ENCODE data around the gene GABRB1.

The GABRB1 gene

DNA sequence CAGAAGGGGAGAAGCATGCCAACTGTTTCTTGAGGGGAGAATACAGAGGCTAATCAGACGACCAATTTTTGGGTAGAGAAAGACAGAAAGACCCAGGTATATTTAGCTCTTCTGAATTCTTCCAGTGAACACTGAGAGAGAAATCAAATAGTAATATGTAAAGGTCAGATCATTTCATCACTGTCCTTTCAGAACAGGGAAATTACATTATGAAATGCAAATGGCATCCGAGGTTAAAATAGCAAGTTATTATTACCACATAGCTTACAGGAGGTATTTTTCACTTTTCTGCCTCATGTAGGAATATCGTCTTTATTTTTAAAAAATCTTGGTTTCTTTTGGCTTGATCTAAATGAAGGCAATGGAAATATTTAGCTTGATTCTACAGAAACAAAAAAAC is 18.0 kb downstream of the GABRB1 start:
- DNase-seq (ENCODE audit: low read depth) = no peak

DNA sequence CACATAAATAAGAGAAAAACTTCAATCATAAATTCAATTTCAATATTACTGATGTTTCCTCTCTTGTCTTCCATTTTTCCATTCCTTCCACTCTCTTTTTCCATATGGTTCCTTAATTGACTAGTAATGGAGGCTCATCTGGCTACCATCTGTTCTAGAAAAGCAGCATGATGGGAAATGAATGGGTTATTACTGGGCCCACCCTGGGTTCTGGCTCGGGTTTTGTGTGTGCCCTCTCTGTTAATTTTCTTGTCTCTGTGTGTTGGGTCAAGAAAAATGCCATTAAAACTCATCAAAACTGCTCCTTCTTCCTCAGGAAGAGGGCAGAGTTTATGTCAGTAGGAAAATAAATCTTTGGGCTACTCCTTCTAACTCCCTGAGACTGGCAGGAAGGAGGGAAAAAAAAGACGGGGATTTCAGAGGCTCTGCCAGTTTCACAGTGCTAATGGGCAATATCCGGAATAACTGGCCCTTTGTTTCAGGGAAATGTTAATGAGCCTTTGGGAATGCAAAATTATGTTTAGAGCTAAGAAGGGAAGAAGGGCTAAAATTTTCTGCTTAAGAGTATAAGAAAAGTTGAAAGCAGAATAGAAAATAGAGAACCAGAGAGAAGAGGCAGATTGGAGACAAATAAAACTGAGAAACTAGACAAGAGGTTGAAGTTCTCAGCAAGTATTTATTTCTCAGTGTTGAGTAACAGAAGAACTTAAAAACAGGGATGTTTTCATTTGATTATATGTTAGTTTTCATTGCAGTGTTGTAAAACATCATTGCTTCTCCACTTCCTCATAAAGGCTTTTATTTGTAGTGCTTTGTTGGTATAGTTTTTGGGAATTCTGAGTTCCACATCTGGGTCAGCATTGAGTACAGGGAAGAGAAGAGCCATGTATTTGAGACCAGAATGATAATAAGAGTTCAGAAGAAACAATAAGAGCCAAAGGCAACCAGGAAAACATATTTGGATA is 19.7 kb downstream of the GABRB1 start:
- DNase-seq (ENCODE audit: low read depth) = no peak

GRCh38 chr4:47053485-47053884 is 22.1 kb downstream of the GABRB1 start:
- no peak for DNase-seq (ENCODE audit: low read depth)

DNA sequence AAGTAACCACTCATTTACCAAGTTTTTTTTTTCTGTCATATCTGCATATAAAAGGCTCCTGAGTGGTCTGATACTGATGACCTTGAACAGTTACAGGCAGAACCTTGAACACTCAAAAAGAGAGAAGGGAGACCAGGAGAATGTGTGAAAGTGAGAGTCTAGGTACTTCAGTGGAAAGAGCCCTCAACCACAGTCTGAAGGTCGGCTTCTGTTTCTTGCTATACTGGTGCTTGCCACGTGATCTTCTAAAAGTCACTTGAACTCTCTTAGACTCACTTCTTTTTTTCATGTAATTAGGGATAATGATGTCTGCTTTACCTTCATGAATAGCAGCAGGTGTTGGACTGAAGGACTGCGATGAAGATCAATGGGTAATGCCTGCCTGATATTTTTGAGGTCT is 22.8 kb downstream of the GABRB1 start:
- DNase-seq (ENCODE audit: low read depth) = no peak

- no peak for DNase-seq (ENCODE audit: low read depth)
These were observed 26.6 kb downstream of the GABRB1 start for GRCh38 chr4:47057991-47058390.

DNA sequence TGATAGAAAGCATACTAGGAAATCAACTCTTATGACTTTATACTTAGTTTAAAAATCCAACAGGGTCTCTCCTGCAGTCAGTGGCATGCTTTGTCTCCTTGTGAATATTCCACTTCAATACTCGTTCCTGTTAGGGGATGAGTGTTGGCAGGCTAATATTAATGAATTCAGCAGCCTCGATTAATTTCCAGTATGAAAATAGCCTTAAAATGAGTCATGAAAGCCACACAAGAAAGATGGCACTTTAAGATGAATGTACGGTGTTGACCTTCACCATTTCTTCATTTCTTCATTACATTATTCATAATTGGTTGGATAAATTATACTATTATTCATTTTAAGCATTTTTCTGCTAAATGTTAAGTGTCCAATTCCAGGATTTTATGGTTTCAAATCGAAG is 29.2 kb downstream of the GABRB1 start:
- no peak for DNase-seq (ENCODE audit: low read depth)

DNA sequence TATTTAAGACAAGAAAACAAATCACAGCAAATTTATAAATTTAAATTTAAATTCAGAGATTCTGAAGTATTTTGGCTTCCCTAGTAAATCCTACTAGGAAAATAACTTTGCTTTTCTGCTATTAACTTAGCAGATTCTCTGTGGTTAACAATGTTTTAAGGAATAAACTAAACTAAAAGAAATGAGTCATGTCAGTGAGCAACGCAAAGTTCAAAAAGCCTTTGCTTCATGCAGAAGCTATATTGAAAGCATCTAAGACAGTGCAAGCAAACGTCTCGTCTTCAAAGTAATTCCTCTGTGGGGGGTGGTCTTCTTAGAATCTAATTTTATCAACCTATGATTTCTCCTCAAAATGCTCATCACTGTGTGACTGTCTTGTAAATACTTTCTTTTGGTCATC is 30.1 kb downstream of the GABRB1 start:
- no peak for DNase-seq (ENCODE audit: low read depth)

- no peak for DNase-seq (ENCODE audit: low read depth)
These were observed 33.7 kb downstream of the GABRB1 start for GRCh38 chr4:47065051-47065481.

GRCh38 chr4:47068986-47069385 is 37.6 kb downstream of the GABRB1 start:
- no peak for DNase-seq (ENCODE audit: low read depth)

DNA sequence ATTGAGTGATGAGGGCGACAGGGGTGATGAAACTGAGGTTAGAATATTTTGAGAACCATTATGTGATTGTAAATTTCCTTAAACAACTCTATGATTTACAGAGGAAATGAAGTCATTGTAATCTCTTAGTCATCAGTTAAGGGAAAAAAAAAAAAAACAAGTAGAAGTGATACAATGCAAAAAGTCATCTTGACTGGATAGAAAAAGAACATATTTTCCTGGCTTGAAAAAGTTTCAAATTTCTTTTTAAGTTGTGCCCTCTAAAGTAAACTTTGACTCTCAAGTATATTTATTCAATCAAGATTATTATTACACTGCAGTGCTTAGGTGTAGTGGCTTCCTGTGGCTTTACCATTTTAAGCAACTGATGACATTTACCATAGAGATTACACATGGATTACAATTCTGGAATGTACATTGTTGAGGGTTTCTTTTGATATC is 40.6 kb downstream of the GABRB1 start:
- DNase-seq (ENCODE audit: low read depth) = no peak

DNA sequence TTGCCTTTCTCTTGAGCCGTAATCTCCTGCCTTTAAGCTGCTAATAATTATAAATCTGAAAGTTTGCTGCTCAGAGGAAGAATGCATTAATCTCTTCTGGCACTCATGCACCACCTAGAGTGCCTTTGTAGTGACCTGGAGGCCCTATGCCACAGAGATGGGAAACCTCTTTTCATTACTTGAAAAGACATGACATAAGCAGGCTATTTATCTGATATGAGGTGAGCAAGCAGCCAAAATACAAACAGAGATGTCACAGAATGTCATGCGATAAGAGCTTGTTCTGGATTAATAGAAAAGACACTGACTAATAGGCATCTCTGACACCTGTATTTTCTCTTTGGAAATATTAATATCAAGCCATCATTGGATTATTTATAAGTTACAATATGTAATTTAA is 42.3 kb downstream of the GABRB1 start:
- no peak for DNase-seq (ENCODE audit: low read depth)

GRCh38 chr4:47074816-47075215 is 43.4 kb downstream of the GABRB1 start:
- DNase-seq (ENCODE audit: low read depth) = no peak

DNA sequence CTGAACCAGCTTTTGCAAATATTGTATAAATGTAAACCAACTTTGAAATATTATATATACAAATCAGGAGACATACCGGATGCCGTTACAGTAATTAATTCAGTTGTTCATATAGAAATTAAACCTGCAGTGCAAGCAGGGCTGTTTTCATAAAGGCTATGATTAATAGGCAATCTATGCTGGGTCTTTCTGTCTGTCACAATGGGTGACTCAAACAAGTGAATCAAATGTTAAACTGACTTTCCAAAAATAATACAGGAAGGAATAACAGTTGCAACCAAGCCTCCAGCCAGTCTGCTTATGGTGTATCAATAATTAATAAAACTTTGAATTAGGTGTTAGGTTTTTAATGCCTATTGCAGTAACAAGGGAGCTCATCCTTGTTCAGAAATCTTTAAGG is 43.9 kb downstream of the GABRB1 start:
- no peak for DNase-seq (ENCODE audit: low read depth)

DNA sequence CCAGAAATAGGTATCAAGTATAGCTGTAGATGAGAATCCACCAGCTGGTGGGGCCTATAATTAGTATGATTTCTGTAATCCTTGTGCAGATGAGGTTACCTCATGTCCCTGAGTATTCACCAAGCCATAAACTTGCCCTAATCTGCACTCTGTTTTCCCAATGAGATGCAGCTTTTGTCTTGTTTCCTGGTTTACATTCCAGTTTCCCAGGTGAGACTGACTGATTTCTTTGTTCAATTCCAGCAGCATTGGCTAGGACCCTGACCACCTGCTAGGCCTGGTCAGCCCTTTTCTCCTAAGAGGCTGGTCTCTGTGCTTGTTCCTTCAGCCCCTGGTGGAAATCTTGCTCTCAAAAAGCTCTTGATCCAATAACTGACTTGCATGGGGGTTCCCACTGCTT is 44.6 kb downstream of the GABRB1 start:
- DNase-seq (ENCODE audit: low read depth) = no peak

DNA sequence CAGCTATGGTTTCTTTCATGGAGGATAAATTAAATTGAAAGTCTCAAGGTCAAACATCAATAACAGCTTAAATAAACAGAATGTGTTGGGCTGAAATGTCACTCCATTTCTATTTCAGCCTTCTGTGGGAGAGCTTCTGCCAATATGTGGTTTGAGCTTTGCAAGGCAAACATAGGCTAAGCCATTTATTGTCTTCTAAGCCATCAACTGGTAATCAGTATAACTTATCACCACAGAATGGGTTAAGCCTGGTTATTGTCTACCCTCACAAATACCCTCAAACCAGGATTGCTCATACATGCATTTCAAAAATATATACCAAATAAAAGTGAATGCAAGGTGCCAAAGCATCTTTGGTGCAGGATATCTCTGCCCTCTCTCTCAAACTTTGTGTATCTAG is 52.7 kb downstream of the GABRB1 start:
- DNase-seq (ENCODE audit: low read depth) = no peak

- DNase-seq (ENCODE audit: low read depth) = no peak
These were observed 53.4 kb downstream of the GABRB1 start for GRCh38 chr4:47084795-47085194.

DNA sequence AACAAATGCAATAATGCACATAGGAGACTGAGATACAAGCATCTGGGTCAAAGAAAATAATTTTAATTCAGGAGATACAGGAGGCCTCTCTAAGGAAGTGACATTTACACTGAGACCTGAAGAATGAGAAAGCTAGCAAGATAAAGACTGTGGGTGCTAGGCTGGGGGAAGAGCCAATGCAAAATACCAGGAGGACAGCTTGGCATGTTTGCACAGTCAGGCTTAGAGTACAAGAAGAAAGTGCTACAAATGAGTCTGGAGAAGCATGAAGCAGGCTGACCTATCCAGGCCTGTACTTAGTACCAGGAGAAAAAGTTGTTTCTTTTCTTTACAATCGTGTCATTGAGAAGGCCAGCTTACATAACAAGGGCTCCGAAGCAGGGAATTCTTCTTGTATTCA is 56.9 kb downstream of the GABRB1 start:
- DNase-seq (ENCODE audit: low read depth) = no peak

- DNase-seq (ENCODE audit: low read depth) = no peak
These were observed 64.5 kb downstream of the GABRB1 start for GRCh38 chr4:47095884-47096283.

DNA sequence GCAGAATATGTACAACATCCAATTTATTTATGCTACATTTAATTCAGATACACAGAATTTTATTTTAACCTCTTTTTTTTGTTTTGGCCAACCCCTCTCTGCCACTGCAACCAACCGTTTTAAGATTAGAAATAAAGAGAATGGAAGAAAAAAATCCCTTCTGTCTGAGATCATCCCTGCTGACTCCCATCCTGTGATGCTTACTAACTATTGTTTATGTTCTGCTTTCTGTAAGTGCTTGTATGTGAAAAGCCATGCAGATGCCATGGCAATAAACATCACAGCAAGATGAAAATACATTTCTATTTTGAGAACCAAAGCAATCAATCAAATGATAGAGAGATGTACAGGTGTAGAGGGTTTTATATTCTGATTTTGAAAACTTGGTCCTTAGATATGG is 70.1 kb downstream of the GABRB1 start:
- no peak for DNase-seq (ENCODE audit: low read depth)

GRCh38 chr4:47104986-47105385 is 73.6 kb downstream of the GABRB1 start:
- no peak for DNase-seq (ENCODE audit: low read depth)

DNA sequence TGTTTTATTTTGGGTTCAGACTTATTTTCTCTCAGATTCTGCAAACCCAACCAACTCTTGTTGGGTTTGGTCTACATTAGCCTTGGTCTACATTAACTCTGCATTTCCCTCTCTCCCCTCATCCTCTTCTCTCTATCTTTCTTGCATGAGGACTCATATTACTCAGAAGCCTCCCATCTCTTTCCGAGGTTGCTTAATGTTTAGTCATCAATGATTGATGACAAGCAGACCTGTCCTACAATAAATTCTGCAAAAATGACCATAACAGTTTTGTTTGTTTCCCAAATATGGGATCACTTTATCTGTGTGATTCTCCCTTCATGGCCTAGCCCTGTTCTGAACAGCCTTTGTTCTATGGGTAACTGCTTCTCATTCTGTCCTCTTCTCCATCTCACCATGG is 75.2 kb downstream of the GABRB1 start:
- no peak for DNase-seq (ENCODE audit: low read depth)

DNA sequence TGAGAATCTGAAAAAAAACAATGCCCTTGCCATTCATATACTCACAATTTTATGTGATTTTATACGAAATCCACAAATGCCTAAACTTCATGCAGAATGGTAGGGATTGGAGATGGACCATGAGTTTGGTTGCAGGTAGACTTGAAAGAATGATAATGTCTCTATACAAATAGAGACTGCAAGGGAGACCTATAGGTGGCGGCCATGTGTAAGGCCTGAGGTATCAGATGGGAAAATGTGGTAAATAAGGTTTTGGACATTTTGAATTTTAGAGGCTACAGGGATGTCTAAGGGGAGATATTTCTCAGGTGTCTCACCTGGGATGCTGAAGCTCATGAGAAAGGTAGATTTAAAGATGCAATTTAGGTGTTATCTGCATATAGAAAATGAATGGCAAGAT is 78.0 kb downstream of the GABRB1 start:
- DNase-seq (ENCODE audit: low read depth) = no peak

GRCh38 chr4:47110546-47111132 is 79.3 kb downstream of the GABRB1 start:
- DNase-seq (ENCODE audit: low read depth) = no peak
